Vagina (tissue), 2 donors: ENCODE measurements around the gene IL22RA1.

Experiments used
- CTCF ChIP-seq, 3 experiments: fragments of 450-650 bp in 2 of 3; fragments of 200-600 bp in 1 of 3; sonication (generic) in 1 of 3; IDR thresholded peaks; one replicate each; pipeline ENCODE4 v1.5.1; 2017 to 2019; ENCODE audit warnings: antibody characterized with exemption in 3 of 3, mild to moderate bottlenecking in 2 of 3, moderate library complexity in 2 of 3
- POLR2A ChIP-seq, 2 donors: fragments of 450-650 bp; IDR thresholded peaks; one replicate each; pipeline ENCODE4 v1.6.1; 2017; ENCODE audit warnings: antibody characterized with exemption in 2 of 2, mild to moderate bottlenecking in 2 of 2, moderate library complexity in 2 of 2

- TF ChIP-seq POLR2A (IDR thresholded peaks at IDR 0.05) (no peak), CTCF (IDR thresholded peaks at IDR 0.05) (no peak)
Observed at GRCh38 chr1:24127801-24128363, 15.1 kb downstream of the IL22RA1 start.
